OCI-LY1 (cell line): ENCODE data around the gene MAPK12.

ENCODE experiments used
- H2AFZ ChIP-seq: fragments of 200-600 bp; sonication (generic), shearing (Covaris generic); 2 replicates; pipeline ENCODE4 v1.6.0; 2014; ENCODE audit warnings: antibody characterized with exemption, mild to moderate bottlenecking, low read length
- H3F3A ChIP-seq: fragments of 200-600 bp; sonication (generic), shearing (Covaris generic); 2 replicates; pipeline ENCODE4 v1.6.0; 2014; ENCODE audit warnings: mild to moderate bottlenecking, antibody characterized with exemption, low read length, moderate library complexity; ENCODE audit not compliant: insufficient read depth
- H3K27ac ChIP-seq: fragments of 200-600 bp; sonication (generic); 2 replicates; pipeline ENCODE4 v1.5.1; 2014; ENCODE audit warnings: low read length, mixed run types, mild to moderate bottlenecking, low read depth; ENCODE audit not compliant: poor library complexity, severe bottlenecking
- H3K27me3 ChIP-seq: fragments of 200-600 bp; sonication (generic); 2 replicates; pipeline ENCODE4 v1.6.0; 2014; ENCODE audit warnings: antibody characterized with exemption, mild to moderate bottlenecking, low read length, moderate library complexity; ENCODE audit not compliant: insufficient read depth
- H3K36me3 ChIP-seq: fragments of 200-600 bp; sonication (generic); 2 replicates; pipeline ENCODE4 v1.6.1; 2014; ENCODE audit warnings: mild to moderate bottlenecking, antibody characterized with exemption, low read length, moderate library complexity, mixed read lengths; ENCODE audit not compliant: insufficient read depth
- H3K4me1 ChIP-seq: fragments of 200-600 bp; sonication (generic); 2 replicates; pipeline ENCODE4 v1.5.1; 2014; ENCODE audit warnings: mild to moderate bottlenecking, low read length, moderate library complexity; ENCODE audit not compliant: insufficient read depth, severe bottlenecking
- H3K4me2 ChIP-seq: fragments of 200-600 bp; sonication (generic), shearing (Covaris generic); 2 replicates; pipeline ENCODE4 v1.6.1; 2014; ENCODE audit warnings: low read length
- H3K4me3 ChIP-seq: fragments of 200-600 bp; sonication (generic); 2 replicates; pipeline ENCODE4 v1.5.1; 2014; ENCODE audit warnings: low read length, low read depth, mild to moderate bottlenecking, mixed read lengths; ENCODE audit not compliant: poor library complexity, severe bottlenecking
- H3K79me2 ChIP-seq: fragments of 200-600 bp; shearing (Covaris generic); 2 replicates; pipeline ENCODE4 v1.6.1; 2016; ENCODE audit warnings: mixed run types, low read length, mixed read lengths; ENCODE audit not compliant: insufficient read depth
- H3K9ac ChIP-seq: fragments of 200-600 bp; sonication (generic), shearing (Covaris generic); 2 replicates; pipeline ENCODE4 v1.6.1; 2014; ENCODE audit warnings: mild to moderate bottlenecking, low read length, mixed read lengths
- H3K9me2 ChIP-seq: fragments of 200-600 bp; sonication (generic), shearing (Covaris generic); 2 replicates; pipeline ENCODE4 v1.6.1; 2014; ENCODE audit warnings: low read depth, mild to moderate bottlenecking, low read length, mixed read lengths
- H3K9me3 ChIP-seq: fragments of 200-600 bp; shearing (Covaris generic); 2 replicates; pipeline ENCODE4 v1.6.1; 2014; ENCODE audit warnings: low read length, mixed read lengths
- H4K20me1 ChIP-seq: fragments of 200-600 bp; sonication (generic), shearing (Covaris generic); 2 replicates; pipeline ENCODE4 v1.6.0; 2016; ENCODE audit warnings: mild to moderate bottlenecking, low read length; ENCODE audit not compliant: insufficient read depth
- CTCF ChIP-seq: fragments of 200-600 bp; sonication (generic), shearing (Covaris generic); IDR thresholded peaks from 2 replicates; pipeline ENCODE4 v1.5.1; 2017; ENCODE audit warnings: mild to moderate bottlenecking, antibody characterized with exemption, low read length, moderate library complexity, mixed read lengths
- EZH2 ChIP-seq: fragments of 200-600 bp; sonication (generic), shearing (Covaris generic); IDR thresholded peaks from 2 replicates; pipeline ENCODE4 v1.8.0; 2017; ENCODE audit warnings: borderline replicate concordance, mixed run types, mild to moderate bottlenecking, antibody characterized with exemption, low read length, moderate library complexity, mixed read lengths

Gene MAPK12

GRCh38 chr22:50244420-50245213 is 16.9 kb downstream of the MAPK12 start, which contains the start of gene TUBGCP6:
TSS of gene TUBGCP6 (minus strand) at chr22:50245023. CDS start at chr22:50244459, 564 bp downstream.
- Histone ChIP-seq H2AFZ (no peak within 1 kb of the TSS), H3K27ac (peak within 1 kb of the TSS; percentile 87)

GRCh38 chr22:50243685-50244419 is 17.6 kb downstream of the MAPK12 start:
- Histone ChIP-seq H2AFZ (no peak overlapping the region), H3K9ac (peak overlapping the region; percentile 92), H4K20me1 (no peaks in the 10 kb centered on the region), H3K36me3 (peaks cover 29% of the 10 kb centered on the region; the same call in 1 of the 2 replicates), H3K27ac (peak overlapping the region; percentile 87), H3K27me3 (no peaks in the 10 kb centered on the region), H3K4me2 (peak overlapping the region; percentile 91), H3F3A (peaks cover 8% of the 10 kb centered on the region; the same call in 1 of the 2 replicates), H3K4me3 (peak overlapping the region; percentile 95), H3K9me2 (no peaks in the 10 kb centered on the region), H3K9me3 (no peaks in the 10 kb centered on the region), H3K4me1 (peaks cover 45% of the 10 kb centered on the region), H3K79me2 (peaks cover 23% of the 10 kb centered on the region)
- TF ChIP-seq EZH2 (no peak), CTCF (no peak)

More at GRCh38 chr22:50244420-50245213, 16.9 kb downstream of the MAPK12 start, which contains the start of gene TUBGCP6:
- Histone ChIP-seq H3K9me2 (no peaks in the 10 kb centered on the region), H3K27me3 (no peaks in the 10 kb centered on the region), H3K36me3 (peaks cover 25% of the 10 kb centered on the region; the same call in 1 of the 2 replicates), H3K9ac (peak within 1 kb of the TSS; percentile 92), H3K79me2 (peaks cover 23% of the 10 kb centered on the region), H4K20me1 (no peaks in the 10 kb centered on the region), H3K4me2 (peak within 1 kb of the TSS; percentile 91), H3K9me3 (no peaks in the 10 kb centered on the region), H3K4me3 (peak within 1 kb of the TSS; percentile 95), H3F3A (peaks cover 8% of the 10 kb centered on the region; the same call in 1 of the 2 replicates), H3K4me1 (peaks cover 50% of the 10 kb centered on the region)
- TF ChIP-seq CTCF, result no peak; the same call in 1 of the 2 replicates
- no peak for TF ChIP-seq EZH2

GRCh38 chr22:50242406-50242949 is 19.0 kb downstream of the MAPK12 start:
- TF ChIP-seq EZH2 (no peak), CTCF (no peak)
- no peaks in the 10 kb centered on the region for H3K9me2 ChIP-seq
- H3K27ac ChIP-seq, result peak overlapping the region; percentile 65
- H3K9ac ChIP-seq, result peak overlapping the region; percentile 92
- peak overlapping the region; percentile 91 for H3K4me2 ChIP-seq
- peaks cover 8% of the 10 kb centered on the region; the same call in 1 of the 2 replicates for H3F3A ChIP-seq
- no peaks in the 10 kb centered on the region for H4K20me1 ChIP-seq
- peaks cover 31% of the 10 kb centered on the region for H3K4me1 ChIP-seq
- H2AFZ ChIP-seq, result no peak overlapping the region
- H3K4me3 ChIP-seq, result peak overlapping the region; percentile 95
- H3K79me2 ChIP-seq, result peaks cover 23% of the 10 kb centered on the region
- H3K9me3 ChIP-seq, result no peaks in the 10 kb centered on the region
- H3K36me3 ChIP-seq, result peaks cover 30% of the 10 kb centered on the region; the same call in 1 of the 2 replicates
- H3K27me3 ChIP-seq, result no peaks in the 10 kb centered on the region
